ENCODE measurements around the gene GRAMD1A.

- TF ChIP-seq CTCF (conservative IDR thresholded peaks at IDR 0.05; ENCODE audit: low read depth, low read length): no peak
- no peak for TF ChIP-seq EZH2 (IDR thresholded peaks at IDR 0.05; ENCODE audit: low read length, unreplicated experiment)
- no peak for TF ChIP-seq EZH2phosphoT487 (IDR thresholded peaks at IDR 0.05; ENCODE audit: borderline replicate concordance, low read length)
Observed at GRCh38 chr19:35032356-35032865, 32.3 kb downstream of the GRAMD1A start.
